Right renal cortex interstitium (tissue), 3 donors: ENCODE data around the gene SHISA7. TPM values are rescaled to one million over a fixed set of nuclear protein-coding genes. Genes with fewer than 3 reads are reported as not detected.

ENCODE experiments used
- DNase-seq, 3 donors: peaks; one replicate each; pipeline ENCODE4 v3.0.0-alpha.2; 2013; ENCODE audit warnings: low read depth in 3 of 3, low spot score in 2 of 3
- polyA plus RNA-seq, 3 donors: library from polyadenylated mRNA; unstranded; fragments of 120-200 nt; gene quantifications; one replicate each; pipeline ENCODE4 v1.2.1, GENCODE V29; 2013; ENCODE audit not compliant: insufficient read length in 3 of 3

Gene SHISA7
- polyA plus RNA-seq, 3 donors, result 0.11 to 0.19 (median 0.13) TPM

DNA sequence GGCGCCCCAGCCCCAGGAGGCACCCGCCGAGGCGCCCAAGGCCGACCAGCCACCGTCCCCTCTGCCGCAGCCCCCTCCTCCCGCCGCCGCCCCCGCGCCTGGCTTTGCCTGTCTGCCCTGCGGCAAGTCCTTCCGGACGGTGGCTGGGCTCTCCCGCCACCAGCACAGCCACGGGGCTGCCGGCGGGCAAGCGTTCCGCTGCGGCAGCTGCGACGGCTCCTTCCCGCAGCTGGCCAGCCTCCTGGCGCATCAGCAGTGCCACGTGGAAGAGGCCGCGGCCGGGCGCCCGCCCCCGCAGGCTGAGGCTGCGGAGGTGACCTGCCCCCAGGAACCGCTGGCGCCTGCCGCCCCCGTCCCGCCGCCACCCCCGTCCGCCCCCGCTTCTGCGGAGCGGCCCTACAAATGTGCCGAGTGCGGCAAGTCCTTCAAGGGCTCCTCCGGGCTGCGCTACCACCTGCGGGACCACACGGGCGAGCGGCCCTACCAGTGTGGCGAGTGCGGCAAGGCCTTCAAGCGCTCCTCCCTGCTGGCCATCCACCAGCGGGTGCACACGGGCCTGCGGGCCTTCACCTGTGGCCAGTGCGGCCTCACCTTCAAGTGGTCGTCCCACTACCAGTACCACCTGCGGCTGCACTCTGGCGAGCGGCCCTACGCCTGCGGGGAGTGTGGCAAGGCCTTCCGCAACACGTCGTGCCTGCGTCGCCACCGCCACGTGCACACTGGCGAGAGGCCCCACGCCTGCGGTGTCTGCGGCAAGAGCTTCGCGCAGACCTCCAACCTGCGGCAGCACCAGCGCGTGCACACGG is 39.3 kb upstream of the SHISA7 start:
- DNase-seq, result no peak

DNA sequence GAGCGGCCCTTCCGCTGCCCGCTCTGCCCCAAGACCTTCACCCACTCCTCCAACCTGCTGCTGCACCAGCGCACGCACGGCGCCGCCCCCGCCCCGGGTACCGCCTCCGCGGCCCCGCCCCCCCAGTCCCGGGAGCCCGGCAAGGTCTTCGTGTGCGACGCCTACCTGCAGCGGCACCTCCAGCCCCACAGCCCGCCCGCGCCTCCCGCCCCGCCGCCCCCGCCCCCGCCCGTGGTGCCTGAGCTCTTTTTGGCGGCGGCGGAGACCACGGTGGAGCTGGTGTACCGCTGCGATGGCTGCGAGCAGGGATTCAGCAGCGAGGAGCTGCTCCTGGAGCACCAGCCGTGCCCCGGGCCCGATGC is 38.7 kb upstream of the SHISA7 start:
- no peak for DNase-seq

DNA sequence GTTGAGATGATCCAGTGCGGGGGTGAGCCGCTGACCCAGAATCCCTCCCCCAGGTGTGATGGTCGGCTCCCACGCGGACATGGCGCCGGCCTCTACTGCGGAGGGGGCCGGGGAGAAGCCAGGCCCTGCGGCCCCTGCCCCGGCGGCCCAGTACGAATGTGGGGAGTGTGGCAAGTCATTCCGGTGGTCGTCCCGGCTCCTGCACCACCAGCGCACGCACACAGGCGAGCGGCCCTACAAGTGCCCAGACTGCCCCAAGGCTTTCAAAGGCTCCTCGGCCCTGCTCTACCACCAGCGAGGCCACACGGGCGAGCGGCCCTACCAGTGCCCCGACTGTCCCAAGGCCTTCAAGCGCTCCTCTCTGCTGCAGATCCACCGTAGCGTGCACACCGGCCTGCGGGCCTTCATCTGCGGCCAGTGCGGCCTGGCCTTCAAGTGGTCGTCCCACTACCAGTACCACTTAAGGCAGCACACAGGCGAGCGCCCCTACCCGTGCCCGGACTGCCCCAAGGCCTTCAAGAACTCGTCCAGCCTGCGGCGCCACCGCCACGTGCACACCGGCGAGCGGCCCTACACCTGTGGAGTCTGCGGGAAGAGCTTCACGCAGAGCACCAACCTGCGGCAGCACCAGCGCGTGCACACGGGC is 38.2 kb upstream of the SHISA7 start:
- DNase-seq, result no peak

DNA sequence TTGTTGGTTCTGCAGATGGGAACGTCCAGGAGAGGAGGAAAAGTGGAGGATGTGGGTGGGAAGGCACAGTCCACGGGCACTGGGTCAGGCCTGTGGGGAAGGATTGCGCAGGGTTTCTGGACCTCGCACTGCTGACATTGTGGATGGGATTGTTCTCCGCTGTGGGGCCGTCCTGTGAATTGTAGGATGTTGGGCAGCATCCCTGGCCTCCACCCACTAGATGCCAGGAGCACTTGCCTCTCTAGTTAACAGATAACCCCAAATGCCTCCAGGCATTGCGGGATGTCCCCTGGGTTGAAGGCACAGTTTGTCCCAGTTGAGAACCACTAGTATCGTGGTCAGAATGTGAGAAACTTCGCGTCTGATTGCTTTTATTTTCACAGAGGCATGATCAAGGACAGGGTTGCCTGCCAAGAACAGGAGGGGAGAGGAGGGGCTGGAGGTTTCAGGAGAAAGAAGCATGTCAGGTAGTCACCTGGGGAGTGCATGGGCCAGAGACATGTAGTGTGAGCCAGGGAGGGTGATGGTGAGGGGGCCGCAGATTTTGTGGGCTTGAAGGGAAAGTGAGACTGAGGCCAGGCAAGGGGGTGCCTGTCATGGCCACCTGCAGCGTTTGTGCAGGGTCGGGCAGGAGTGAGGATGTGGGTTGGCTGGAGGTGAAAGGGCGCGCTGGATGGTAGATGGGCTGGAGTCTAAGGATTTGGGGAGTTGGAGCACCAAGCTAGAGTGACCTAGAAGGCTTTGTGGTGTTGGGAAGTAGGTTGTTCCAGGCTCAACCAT is 36.5 kb upstream of the SHISA7 start:
- no peak for DNase-seq

DNA sequence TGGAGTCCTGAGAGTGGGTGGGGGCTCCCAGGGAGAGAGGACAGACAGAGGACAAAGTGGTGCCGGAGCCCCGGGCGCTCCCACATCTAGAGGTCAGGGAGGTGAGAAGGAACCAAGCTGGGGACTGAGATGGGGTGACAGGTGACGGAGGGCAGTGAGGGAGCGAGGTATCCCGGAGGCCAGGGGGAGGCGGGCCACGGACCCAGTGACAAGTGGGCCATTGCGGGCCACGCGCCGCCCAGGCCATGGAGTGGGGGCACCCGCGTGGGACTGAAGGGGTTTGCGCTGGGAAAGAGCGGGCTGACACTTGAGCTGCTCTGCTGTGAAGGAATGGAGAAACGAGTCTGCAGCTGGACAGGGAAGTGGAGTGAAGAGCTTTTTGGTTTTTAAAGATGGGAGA is 35.9 kb upstream of the SHISA7 start:
- no peak for DNase-seq

DNA sequence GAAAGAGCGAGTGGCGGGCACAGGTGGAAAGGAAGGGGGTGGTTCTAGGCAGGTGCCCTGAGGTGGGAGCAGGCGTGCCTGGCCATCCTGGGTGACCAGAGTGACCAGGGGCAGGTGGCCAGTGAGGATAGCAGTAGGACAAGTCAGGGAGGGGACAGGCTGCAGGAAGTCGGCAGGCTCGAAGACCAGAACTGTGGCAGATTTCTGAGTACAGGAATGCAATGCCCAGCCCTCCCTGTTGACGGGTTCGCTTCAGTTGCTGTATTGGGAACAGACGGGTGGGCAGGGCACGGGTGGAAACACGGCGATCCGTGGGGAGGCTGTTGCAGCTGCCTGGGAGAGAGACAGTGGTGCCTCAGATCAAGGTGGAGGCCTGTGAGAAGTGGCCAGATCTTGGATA is 35.3 kb upstream of the SHISA7 start:
- DNase-seq, result no peak

DNA sequence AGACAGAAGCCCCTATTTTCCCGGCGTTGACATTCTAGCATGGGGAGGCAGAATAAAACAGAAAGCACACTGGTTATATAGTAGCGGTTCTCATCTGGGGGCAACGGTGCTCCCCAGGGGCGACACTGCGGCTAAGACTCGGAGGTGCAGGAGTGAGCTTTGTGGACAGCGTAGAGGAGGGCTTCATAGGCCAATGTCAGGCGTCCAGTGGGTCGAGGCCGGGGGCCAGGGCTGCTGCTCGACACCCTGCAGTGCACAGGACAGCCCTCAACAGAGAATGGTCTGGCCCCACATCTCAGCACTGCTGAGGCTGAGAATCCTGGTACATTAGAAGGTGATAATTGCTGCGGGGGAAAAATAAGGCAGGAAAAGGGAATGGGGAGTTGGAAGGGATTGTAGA is 34.8 kb upstream of the SHISA7 start:
- DNase-seq, result no peak

DNA sequence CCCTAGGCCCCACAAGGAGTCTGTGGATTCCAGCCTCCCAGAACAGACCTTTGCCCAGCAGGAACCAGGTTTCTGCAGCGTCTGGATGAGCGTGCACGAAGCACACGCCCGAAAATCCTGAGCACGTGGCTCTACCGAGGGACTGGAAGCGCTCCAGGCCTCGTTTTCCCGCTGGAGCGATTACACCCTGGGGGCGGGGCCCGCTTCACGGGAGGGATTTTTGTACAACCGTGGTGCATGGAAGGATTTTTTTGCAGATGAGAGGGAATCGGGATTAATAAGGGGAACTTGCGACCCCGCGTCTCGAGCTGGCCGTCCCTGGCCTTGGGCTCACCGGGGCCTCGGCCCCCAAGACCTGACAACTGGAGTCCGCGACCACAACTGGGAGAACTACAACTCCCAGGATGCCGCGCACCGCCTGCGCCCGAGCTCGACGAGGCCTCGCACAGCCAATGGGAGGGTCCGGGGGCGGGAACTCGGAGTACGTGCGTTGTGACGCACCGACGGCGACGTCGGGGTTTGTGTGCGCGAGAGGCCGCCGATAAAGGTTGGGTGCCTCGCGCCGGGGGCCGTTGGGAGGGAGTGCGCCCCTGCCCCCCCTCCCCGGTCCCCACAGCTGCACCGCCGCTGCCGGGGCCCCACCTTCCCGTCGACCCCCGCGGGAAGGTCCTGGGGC is 33.1 kb upstream of the SHISA7 start, which contains the start of gene ZNF628:
TSS of gene ZNF628 (plus strand) at position 518 of the 676 bp plus-strand sequence. CDS start 3,294 bp downstream, outside the sequence.
- DNase-seq, result peak; percentile 95 to 98 (median 97)

DNA sequence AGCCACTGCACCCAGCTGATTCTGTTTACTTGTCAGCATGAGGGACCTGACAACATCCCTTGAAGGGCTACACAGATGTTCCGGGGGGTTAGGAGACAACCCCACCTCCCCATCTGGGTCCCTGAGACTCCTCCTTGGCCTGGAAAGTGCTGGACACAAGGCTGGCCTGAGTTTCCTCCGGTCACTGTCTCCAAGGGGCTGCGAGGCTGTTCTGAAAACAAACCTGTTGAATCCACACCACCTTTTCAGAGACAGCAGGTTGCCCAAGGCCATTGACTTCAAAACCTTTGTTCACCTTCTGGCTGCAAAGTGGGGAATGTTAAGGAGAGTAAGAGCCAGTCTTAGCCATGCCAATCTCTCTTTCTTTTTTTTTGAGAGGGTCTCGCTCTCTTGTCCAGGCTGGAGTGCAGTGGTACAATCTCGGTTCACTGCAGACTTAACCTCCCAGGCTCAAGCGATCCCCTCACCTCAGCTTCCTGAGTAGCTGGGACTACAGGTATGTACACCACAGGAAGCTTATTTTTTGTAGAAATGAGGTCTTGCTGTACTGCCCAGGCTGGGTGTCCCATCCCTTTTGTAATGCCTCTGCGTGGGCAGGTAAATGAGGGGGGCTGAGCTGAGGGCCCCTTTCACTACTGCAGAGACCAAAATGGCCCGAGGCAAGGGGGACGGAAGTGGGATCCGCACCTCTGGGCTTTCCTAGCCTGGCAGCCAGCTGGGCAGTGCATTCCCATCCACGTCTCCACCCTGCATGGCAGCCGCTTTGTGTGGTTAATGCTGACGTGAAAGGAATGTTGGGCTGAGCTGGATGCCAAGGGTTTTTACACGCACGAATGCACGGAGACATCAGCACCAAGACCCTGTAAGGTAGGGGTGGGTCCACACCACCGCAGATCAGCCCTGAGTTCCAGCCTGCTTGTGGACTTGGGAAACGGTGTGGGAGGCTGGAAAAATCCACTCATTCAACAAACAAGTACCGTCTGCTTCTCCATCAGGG is 31.5 kb upstream of the SHISA7 start:
- DNase-seq, result no peak

DNA sequence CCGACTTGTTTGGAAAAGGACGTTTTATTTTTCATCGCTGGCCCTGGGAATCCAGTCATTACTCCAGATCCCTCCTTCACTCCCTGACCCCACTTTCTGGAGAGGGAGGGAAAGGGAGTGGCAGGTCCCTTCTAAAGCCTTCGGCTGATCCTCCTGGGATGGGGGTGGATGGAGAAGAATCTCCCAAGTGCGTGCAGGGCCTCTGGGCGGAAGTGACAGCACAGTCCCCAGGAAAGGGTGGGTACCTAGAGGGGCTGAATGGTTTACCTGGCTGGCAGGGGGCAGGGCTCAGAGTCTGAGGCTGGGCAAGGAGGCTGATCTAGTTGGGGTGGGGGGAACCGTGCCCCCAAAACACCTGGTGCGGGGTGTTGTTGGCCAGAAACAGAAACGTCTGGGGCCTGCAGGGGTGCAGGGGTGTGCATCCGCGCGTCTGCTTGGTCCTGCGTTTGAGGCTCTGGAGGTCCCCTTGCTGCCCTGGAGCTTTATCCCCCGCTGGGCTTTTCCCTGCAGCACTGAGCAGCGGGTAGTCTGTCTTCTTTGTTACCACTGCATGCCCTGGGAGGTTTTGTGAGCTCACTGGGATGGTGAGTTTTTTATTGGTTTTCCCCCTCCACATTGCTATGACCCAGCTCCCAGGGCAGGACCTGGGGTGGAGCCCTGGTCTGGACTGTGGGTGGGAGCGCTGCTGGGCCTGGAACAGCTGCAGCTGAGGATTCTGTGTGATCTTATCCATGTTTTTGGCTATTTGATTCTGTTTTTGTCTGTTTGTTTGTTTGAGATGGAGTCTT is 30.3 kb upstream of the SHISA7 start:
- DNase-seq, result no peak

DNA sequence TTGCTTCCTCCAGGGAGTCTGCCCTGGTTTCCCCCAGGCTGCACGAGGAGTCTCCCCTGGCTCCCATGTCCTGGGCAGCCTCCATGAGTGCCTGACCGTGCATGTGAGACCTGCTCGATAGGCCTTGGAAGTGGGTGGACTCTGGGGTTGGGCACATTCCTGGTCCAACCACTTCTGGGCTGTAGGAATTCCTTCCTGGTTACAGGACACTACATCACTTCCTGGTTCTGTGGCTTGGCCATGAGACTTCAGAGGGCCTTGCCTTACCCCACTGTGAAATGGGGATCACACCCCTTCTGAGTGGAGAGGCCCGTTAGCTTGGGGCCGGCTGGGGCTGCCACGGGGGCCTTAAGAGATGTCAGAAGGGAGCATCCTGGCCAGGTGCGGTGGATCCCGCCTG is 29.4 kb upstream of the SHISA7 start:
- DNase-seq, result no peak

DNA sequence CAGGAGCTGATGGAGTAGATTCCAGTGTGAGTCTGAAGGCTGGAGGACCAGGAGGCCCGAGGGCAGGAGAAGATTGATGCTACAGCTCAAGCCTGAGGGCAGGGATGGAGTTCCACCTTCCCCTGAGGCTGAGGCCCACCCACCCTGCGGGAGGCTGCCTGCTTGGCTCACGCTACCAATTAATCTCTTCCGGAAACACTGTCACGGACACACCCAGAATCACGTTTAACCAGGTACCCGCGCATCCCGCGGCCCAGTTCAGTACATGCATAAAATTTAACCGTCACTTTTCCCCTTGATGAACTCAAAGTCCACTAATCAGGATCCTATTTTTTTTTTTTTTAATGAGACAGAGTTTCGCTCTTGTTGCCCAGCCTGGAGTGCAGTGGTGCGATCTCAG is 28.2 kb upstream of the SHISA7 start:
- DNase-seq, result no peak

DNA sequence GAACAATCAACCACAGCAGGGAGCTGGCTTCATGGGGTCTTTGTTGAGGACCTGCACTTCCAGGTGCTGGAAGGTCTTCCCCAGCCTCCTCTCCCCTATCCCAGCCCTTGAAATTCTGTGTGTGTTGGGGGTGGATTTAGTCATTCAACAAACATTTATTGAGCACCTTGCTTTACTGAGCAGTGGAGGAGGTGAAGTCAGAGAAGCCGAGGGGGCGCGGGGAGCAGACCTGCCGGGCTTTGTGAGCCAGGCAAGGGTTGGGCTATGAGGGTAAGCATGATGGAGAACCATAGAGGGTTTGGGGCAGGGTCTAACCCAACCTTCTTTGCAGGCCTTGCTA is 24.9 kb upstream of the SHISA7 start:
- no peak for DNase-seq

DNA sequence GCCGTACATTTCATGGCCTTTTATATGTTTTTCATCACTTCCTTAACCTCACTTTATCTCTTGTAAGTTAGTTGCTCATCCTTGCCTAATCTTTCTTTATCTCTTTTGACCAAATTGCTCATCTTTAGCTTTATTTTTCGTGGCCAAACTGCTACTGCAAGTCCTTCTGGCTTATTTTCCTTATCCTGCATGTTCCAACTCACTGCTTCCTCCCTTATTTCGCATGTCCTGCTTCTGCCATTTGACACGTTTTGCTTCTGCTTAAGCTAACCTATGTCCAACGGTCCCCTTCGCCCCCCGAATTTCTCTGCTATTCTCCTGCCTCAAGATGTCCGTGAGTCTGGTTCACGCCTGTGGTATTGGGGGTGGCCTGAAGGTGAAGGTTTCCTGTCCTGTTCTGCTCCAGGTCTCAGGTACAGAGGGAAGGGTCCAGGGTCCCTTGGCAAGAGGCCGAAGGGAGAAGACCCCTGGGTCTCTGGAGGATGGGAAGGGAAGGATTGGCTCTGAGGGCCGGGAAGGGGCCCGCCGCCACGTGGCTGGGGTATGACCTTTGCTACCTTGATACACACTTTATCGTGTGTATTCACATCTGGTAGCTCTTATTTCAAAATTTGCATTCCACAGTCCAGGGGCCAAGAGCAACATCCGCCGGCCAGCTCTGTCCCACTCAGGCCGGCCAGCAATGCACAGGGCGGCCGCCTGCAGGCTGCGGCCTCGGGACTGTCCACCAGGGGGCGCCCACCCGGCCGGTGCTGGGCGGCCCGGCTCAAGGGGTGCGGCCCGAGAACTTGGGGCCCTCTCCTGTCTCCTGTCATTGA is 24.3 kb upstream of the SHISA7 start:
- no peak for DNase-seq

DNA sequence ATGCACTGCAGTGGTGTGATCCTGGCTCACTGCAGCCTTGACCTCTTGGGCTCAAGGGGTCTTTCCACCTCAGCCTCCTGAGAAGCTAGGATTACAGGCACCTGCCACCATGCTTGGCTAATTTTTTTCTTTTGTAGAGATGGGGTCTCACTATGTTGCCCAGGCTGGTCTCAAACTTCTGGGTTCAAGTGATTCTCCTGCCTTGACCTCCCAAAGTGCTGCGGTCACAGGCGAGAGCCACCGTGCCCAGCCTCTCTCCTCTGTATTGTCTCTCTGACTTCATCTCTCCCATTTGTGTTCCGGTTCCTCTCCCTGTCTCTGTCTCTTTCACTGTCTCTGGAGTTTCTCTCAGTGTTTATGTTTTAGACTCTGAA is 23.1 kb upstream of the SHISA7 start:
- DNase-seq, result no peak

DNA sequence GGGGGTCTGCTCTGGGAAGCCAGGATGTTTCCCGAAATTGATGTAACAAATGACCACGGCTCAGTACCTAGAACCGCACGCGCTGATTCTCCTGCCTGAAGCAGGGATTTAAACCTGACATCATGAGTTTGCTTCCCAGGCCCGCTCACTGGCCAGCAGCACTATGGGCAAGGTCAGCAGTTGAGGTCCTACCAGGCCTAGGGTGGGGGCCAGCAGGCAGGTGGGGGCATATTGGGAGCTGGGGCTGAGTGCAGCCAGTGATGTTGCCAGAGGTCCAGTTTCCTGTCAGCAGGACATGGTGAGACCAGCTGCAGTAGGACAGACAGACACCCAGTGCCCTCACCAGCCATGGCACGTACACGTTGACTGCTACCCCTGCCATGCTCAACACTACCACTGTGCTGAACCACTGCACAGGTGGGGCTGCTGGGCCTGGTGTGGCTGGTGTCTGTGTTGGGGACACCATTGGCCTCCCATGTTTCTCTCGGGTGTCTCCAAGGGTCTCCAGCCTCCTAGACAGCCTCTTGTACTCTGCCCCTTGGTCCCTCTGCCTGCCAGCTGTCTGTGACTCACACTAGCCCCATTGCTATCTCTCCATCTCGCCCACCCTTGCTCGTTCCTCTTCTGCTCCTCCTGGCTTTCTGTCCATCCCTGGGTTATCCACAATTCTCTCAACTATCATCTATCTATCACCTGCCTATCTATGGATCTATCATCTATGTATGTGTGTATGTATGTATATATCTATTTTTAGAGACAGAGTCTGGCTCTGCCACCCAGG is 22.6 kb upstream of the SHISA7 start:
- no peak for DNase-seq

DNA sequence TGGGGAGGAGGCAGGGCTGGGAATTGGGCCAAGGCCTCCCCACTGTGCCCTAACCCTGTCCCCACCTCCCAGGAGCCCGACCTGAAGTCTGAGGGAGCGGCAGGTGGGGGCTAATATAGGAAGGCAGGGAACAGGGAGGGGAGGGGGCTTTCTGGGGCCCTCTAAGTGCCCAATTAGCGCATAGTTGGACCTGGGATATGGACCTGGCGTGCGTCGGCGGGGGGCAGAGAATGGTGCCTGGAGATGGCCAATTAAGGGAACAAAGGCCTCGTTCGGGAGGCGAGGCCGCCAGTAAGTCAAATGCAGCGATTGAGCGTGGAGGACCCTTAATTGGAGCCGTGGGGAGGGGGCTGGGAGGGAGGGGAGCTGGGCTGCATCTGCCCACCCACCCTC is 21.6 kb upstream of the SHISA7 start, which contains the start of gene C19orf85:
TSS of gene C19orf85 (minus strand) at position 90 of the 393 bp plus-strand sequence. CDS start 197 bp downstream, outside the sequence.
- DNase-seq, result no peak
